ENCODE data around the gene ANK2.

The ANK2 gene

GRCh38 chr4:113405874-113406722 lies 356.6 kb downstream of the ANK2 start:
- DNase-seq, result no peak

- DNase-seq, result no peak
Observed at GRCh38 chr4:113406723-113407016, 357.2 kb downstream of the ANK2 start.

- no peak for DNase-seq
Observed at GRCh38 chr4:113407409-113407808, 358.0 kb downstream of the ANK2 start.

- DNase-seq, result no peak
Observed at GRCh38 chr4:113409181-113409580, 359.7 kb downstream of the ANK2 start.

- no peak for DNase-seq
Observed at GRCh38 chr4:113410686-113411085, 361.2 kb downstream of the ANK2 start.

- no peak for DNase-seq
Observed at GRCh38 chr4:113411496-113411938, 362.1 kb downstream of the ANK2 start.

GRCh38 chr4:113419631-113420030 lies 370.2 kb downstream of the ANK2 start:
- DNase-seq, result no peak

GRCh38 chr4:113420938-113421337 lies 371.5 kb downstream of the ANK2 start:
- no peak for DNase-seq

GRCh38 chr4:113423631-113424030 lies 374.2 kb downstream of the ANK2 start:
- no peak for DNase-seq

- DNase-seq, result no peak
Observed at GRCh38 chr4:113433116-113433515, 383.7 kb downstream of the ANK2 start.
